Gastrocnemius medialis (tissue), 4 donors: ENCODE data around the gene CEBPZ. TPM values are rescaled to one million over a fixed set of nuclear protein-coding genes. Genes with fewer than 3 reads are reported as not detected.

Source experiments
- ATAC-seq, 2 donors: fragments of 150-250 bp; one replicate each; pipeline ENCODE4 v1.9.1; 2016
- DNase-seq, 2 donors: peaks; one replicate each; pipeline ENCODE4 v3.0.0-alpha.2; 2019
- H3K27ac ChIP-seq, 4 donors: fragments of 200-600 bp; sonication (generic); 1 replicate in 1 of 4; 2 replicates in 3 of 4; pipeline ENCODE4 v1.5.1; 2016 to 2018; ENCODE audit warnings: mild to moderate bottlenecking in 2 of 4, moderate library complexity in 1 of 4
- H3K27me3 ChIP-seq, 3 donors: fragments of 200-600 bp; sonication (generic) in 2 of 3; 1 replicate in 1 of 3; 2 replicates in 2 of 3; pipeline versions ENCODE4 v1.5.1 to v1.6.0; 2016 to 2019; ENCODE audit warnings: mild to moderate bottlenecking in 1 of 3, moderate library complexity in 1 of 3
- H3K36me3 ChIP-seq, 2 donors: fragments of 200-600 bp; sonication (generic) in 1 of 2; one replicate each; pipeline ENCODE4 v1.5.1; 2017 to 2018
- H3K4me1 ChIP-seq, 2 donors: fragments of 200-600 bp; sonication (generic) in 1 of 2; one replicate each; pipeline ENCODE4 v1.5.1; 2016 to 2017; ENCODE audit warnings: mild to moderate bottlenecking in 2 of 2
- H3K4me3 ChIP-seq, 4 donors: fragments of 200-600 bp; sonication (generic) in 3 of 4; 1 replicate in 1 of 4; 2 replicates in 3 of 4; pipeline ENCODE4 v1.5.1; 2016 to 2019; ENCODE audit warnings: mild to moderate bottlenecking in 2 of 4
- H3K9me3 ChIP-seq, 3 donors: fragments of 200-600 bp; sonication (generic) in 2 of 3; 1 replicate in 1 of 3; 2 replicates in 2 of 3; pipeline ENCODE4 v1.5.1; 2016 to 2019
- POLR2A ChIP-seq, 2 donors: fragments of 450-650 bp; IDR thresholded peaks; one replicate each; pipeline ENCODE4 v1.6.1; 2017; ENCODE audit warnings: antibody characterized with exemption in 2 of 2, mild to moderate bottlenecking in 2 of 2, moderate library complexity in 2 of 2
- in situ Hi-C, 4 donors: fragments of 200-750 bp; cut with MboI; loops; one replicate each; pipeline versions ENCODE4 v1.15.0 to v1.8.0; 2017; ENCODE audit warnings: low sequenced_read_pairs in 4 of 4
- intact Hi-C: fragments of 100-400 bp; cut with DNase I; formaldehyde crosslinking; loops from one replicate; pipeline ENCODE4 v1.15.1; 2023; ENCODE audit warnings: low total_unique reads
- total RNA-seq, 4 donors: library from RNA; depleted of rRNA; stranded (reverse); fragments of >200 nt; gene quantifications; one replicate each; pipeline versions ENCODE4 v1.1.0 to v1.2.3, GENCODE V29; 2016
- TF ChIP-seq, protein P1 (sequence below), 5 experiments: fragments of 450-650 bp in 3 of 5; fragments of 200-600 bp in 2 of 5; sonication (generic) in 2 of 5; IDR thresholded peaks in 4 of 5; conservative IDR thresholded peaks in 1 of 5; 1 replicate in 4 of 5; 2 replicates in 1 of 5; pipeline ENCODE4 v1.5.1; 2016 to 2019; ENCODE audit warnings: antibody characterized with exemption in 5 of 5, mild to moderate bottlenecking in 3 of 5, moderate library complexity in 3 of 5

Gene CEBPZ
- total RNA-seq, 4 donors from 2014 or later, result 43.2 to 75.0 (median 51.9) TPM

DNA sequence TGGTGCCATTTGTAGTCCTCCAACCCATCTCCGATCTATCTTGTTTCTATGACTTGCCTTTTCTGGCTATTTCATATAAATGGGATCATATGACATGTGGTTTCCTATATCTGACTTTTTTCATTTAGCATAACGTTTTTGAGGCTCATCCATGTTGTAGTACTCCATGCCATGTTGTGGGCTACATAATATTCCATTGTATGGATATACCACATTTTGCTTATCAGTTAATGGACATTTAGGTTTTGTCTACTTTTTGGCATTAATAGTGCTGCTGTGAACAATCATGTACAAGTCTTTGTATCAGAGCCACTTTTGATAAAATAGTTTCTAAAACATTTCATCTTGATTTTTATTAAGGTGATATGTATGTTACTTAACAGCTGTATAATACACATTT lies 27.7 kb downstream of the CEBPZ start:
- Histone ChIP-seq H3K9me3 (no peaks in the 10 kb centered on the region), H3K36me3 (peaks cover 7 to 84% of the 10 kb centered on the region in 2 donors), H3K4me3 (no peak overlapping the region), H3K4me1 (peaks cover 0 to 1% of the 10 kb centered on the region in 2 donors), H3K27me3 (no peaks in the 10 kb centered on the region), H3K27ac (no peak overlapping the region)
- intact Hi-C loops, result no loop called here
- TF ChIP-seq, protein P1, sequence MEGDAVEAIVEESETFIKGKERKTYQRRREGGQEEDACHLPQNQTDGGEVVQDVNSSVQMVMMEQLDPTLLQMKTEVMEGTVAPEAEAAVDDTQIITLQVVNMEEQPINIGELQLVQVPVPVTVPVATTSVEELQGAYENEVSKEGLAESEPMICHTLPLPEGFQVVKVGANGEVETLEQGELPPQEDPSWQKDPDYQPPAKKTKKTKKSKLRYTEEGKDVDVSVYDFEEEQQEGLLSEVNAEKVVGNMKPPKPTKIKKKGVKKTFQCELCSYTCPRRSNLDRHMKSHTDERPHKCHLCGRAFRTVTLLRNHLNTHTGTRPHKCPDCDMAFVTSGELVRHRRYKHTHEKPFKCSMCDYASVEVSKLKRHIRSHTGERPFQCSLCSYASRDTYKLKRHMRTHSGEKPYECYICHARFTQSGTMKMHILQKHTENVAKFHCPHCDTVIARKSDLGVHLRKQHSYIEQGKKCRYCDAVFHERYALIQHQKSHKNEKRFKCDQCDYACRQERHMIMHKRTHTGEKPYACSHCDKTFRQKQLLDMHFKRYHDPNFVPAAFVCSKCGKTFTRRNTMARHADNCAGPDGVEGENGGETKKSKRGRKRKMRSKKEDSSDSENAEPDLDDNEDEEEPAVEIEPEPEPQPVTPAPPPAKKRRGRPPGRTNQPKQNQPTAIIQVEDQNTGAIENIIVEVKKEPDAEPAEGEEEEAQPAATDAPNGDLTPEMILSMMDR (IDR thresholded peaks at IDR 0.05 in 4 of 5, conservative IDR thresholded peaks at IDR 0.05 in 1 of 5), result no peak
- no peak for TF ChIP-seq POLR2A (IDR thresholded peaks at IDR 0.05)
- DNase-seq (no peak), ATAC-seq (no peak)
- in situ Hi-C loops, result no loop called here

- TF ChIP-seq POLR2A (IDR thresholded peaks at IDR 0.05), result no peak
- TF ChIP-seq, protein P1 (IDR thresholded peaks at IDR 0.05 in 4 of 5, conservative IDR thresholded peaks at IDR 0.05 in 1 of 5), result no peak
- intact Hi-C loops (no loop called here), in situ Hi-C loops (no loop called here)
- no peak overlapping the region for H3K27ac ChIP-seq
- H3K27me3 ChIP-seq, result no peaks in the 10 kb centered on the region
- H3K9me3 ChIP-seq, result no peaks in the 10 kb centered on the region
- peaks cover 7 to 71% of the 10 kb centered on the region in 2 donors for H3K36me3 ChIP-seq
- no peak for DNase-seq
- peaks cover 11 to 12% of the 10 kb centered on the region in 2 donors for H3K4me1 ChIP-seq
- ATAC-seq, result no peak
- no peak overlapping the region for H3K4me3 ChIP-seq
Observed at GRCh38 chr2:37201766-37202165, 29.6 kb downstream of the CEBPZ start.

- H3K9me3 ChIP-seq, result no peaks in the 10 kb centered on the region
- no peak overlapping the region for H3K27ac ChIP-seq
- intact Hi-C loops (no loop called here), in situ Hi-C loops (no loop called here)
- ATAC-seq (no peak), DNase-seq (no peak)
- TF ChIP-seq, protein P1 (IDR thresholded peaks at IDR 0.05 in 4 of 5, conservative IDR thresholded peaks at IDR 0.05 in 1 of 5), result no peak
- no peak for TF ChIP-seq POLR2A (IDR thresholded peaks at IDR 0.05)
- H3K4me1 ChIP-seq, result peaks cover 11 to 12% of the 10 kb centered on the region in 2 donors
- H3K36me3 ChIP-seq, result peaks cover 7 to 65% of the 10 kb centered on the region in 2 donors
- H3K27me3 ChIP-seq, result no peaks in the 10 kb centered on the region
- no peak overlapping the region for H3K4me3 ChIP-seq
Observed at GRCh38 chr2:37201208-37201607, 30.2 kb downstream of the CEBPZ start.

DNA sequence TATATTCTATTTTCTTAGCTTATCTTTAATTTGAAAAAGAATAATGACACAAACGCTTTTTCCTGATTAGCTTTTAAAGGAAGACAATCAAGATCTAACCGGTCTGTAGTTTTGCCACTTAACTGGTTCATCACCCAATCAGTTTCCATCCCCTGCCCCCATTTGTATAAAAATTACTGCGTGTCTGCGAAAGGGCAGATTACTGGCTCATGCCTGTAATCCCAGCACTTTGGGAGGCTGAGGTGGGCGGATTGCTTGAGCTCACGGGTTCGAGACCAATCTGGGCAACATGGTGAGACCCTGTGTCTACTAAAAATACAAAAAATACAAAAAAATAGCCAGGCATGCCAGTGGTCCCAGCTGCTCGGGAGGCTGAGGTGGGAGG lies 32.7 kb downstream of the CEBPZ start:
- no peaks in the 10 kb centered on the region for H3K9me3 ChIP-seq
- H3K36me3 ChIP-seq, result peaks cover 5 to 40% of the 10 kb centered on the region in 2 donors
- ATAC-seq (no peak), DNase-seq (no peak)
- TF ChIP-seq POLR2A (IDR thresholded peaks at IDR 0.05), result no peak
- TF ChIP-seq, protein P1 (IDR thresholded peaks at IDR 0.05 in 4 of 5, conservative IDR thresholded peaks at IDR 0.05 in 1 of 5), result no peak
- no peaks in the 10 kb centered on the region for H3K27me3 ChIP-seq
- H3K4me1 ChIP-seq, result peaks cover 11 to 12% of the 10 kb centered on the region in 2 donors
- intact Hi-C loops (no loop called here), in situ Hi-C loops (no loop called here)
- no peak overlapping the region for H3K27ac ChIP-seq
- H3K4me3 ChIP-seq, result no peak overlapping the region
